ENCODE measurements around the gene MCCC1. TPM values are rescaled to one million over a fixed set of nuclear protein-coding genes. Genes with fewer than 3 reads are reported as not detected.

Gene MCCC1
- total RNA-seq, 1 experiment from 2014 or later: 19.2 TPM

- Histone ChIP-seq H3K27ac (ENCODE audit: low read depth, low read length, poor library complexity, severe bottlenecking) (no peak overlapping the region), H3K9me3 (ENCODE audit: low read depth, low read length, poor library complexity, severe bottlenecking) (no peaks in the 10 kb centered on the region), H3K4me1 (ENCODE audit: insufficient read depth, low read length, poor library complexity, severe bottlenecking) (no peaks in the 10 kb centered on the region), H3K36me3 (ENCODE audit: insufficient read depth, low read length, poor library complexity, severe bottlenecking) (no peaks in the 10 kb centered on the region), H3K4me3 (ENCODE audit: low read depth, low read length, poor library complexity, severe bottlenecking) (no peak overlapping the region), H3K27me3 (replicated peaks; ENCODE audit: insufficient read depth, low read depth, low read length, poor library complexity) (no peaks in the 10 kb centered on the region)
- intact Hi-C loops (cut with micrococcal nuclease; ENCODE audit: unreplicated experiment): no loop called here
- ChIA-PET POLR2A (ENCODE audit: low non-redundant PET) (no interaction called here), CTCF (no interaction called here)
- BruUV-seq (replicated peaks): no TSS peak
- no peak for TF ChIP-seq CTCF (conservative IDR thresholded peaks at IDR 0.05; ENCODE audit: low read depth, low read length)
- TF ChIP-seq EZH2 (IDR thresholded peaks at IDR 0.05; ENCODE audit: borderline replicate concordance, low read depth, low read length, poor library complexity, severe bottlenecking): no peak
- no peak for DNase-seq (ENCODE audit: low spot score)
Observed at GRCh38 chr3:182989566-182989965, 109.7 kb downstream of the MCCC1 start.

DNA sequence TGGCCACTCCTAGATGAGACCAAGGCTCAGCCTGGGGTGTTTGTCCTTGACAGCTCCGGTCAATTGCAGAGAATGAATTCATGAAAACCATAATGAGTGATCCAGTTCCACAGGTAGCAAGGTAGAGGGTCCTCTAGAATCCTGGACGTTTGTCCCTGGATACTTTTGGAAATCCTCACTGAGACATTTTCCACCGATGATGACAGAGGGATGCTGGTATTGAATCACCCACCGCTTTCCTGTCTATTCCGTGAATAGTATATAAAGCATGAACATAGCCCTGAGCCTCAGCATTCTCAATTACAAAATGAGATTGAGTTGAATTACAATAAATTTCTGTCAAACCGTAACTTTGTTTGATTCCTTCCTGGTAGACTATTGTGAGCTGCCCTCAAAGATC lies 113.3 kb downstream of the MCCC1 start:
- CTCF ChIA-PET: no interaction called here
- TF ChIP-seq CTCF (conservative IDR thresholded peaks at IDR 0.05; ENCODE audit: low read depth, low read length): no peak
- TF ChIP-seq EZH2 (IDR thresholded peaks at IDR 0.05; ENCODE audit: borderline replicate concordance, low read depth, low read length, poor library complexity, severe bottlenecking): no peak

GRCh38 chr3:182983876-182984275 lies 115.4 kb downstream of the MCCC1 start:
- DNase-seq (ENCODE audit: low spot score): no peak
- intact Hi-C loops (cut with micrococcal nuclease; ENCODE audit: unreplicated experiment): no loop called here
- H3K9me3 ChIP-seq (ENCODE audit: low read depth, low read length, poor library complexity, severe bottlenecking): no peaks in the 10 kb centered on the region
- H3K4me1 ChIP-seq (ENCODE audit: insufficient read depth, low read length, poor library complexity, severe bottlenecking): peaks cover 2% of the 10 kb centered on the region
- POLR2A ChIA-PET (ENCODE audit: low non-redundant PET): no interaction called here
- no peak overlapping the region for H3K4me3 ChIP-seq (ENCODE audit: low read depth, low read length, poor library complexity, severe bottlenecking)
- no peak overlapping the region for H3K27ac ChIP-seq (ENCODE audit: low read depth, low read length, poor library complexity, severe bottlenecking)
- no peak for TF ChIP-seq CTCF (conservative IDR thresholded peaks at IDR 0.05; ENCODE audit: low read depth, low read length)
- TF ChIP-seq EZH2 (IDR thresholded peaks at IDR 0.05; ENCODE audit: borderline replicate concordance, low read depth, low read length, poor library complexity, severe bottlenecking): no peak
- CTCF ChIA-PET: no interaction called here
- H3K36me3 ChIP-seq (ENCODE audit: insufficient read depth, low read length, poor library complexity, severe bottlenecking): no peaks in the 10 kb centered on the region
- no peaks in the 10 kb centered on the region for H3K27me3 ChIP-seq (replicated peaks; ENCODE audit: insufficient read depth, low read depth, low read length, poor library complexity)
- BruUV-seq (replicated peaks): no TSS peak

More for the DNA sequence above, 113.3 kb downstream of the MCCC1 start:
- H3K4me3 ChIP-seq (ENCODE audit: low read depth, low read length, poor library complexity, severe bottlenecking): no peak overlapping the region
- H3K27ac ChIP-seq (ENCODE audit: low read depth, low read length, poor library complexity, severe bottlenecking): no peak overlapping the region
- no peak for DNase-seq (ENCODE audit: low spot score)
- no TSS peak for BruUV-seq (replicated peaks)
- no peaks in the 10 kb centered on the region for H3K27me3 ChIP-seq (replicated peaks; ENCODE audit: insufficient read depth, low read depth, low read length, poor library complexity)
- POLR2A ChIA-PET (ENCODE audit: low non-redundant PET): no interaction called here
- H3K4me1 ChIP-seq (ENCODE audit: insufficient read depth, low read length, poor library complexity, severe bottlenecking): no peaks in the 10 kb centered on the region
- no peaks in the 10 kb centered on the region for H3K36me3 ChIP-seq (ENCODE audit: insufficient read depth, low read length, poor library complexity, severe bottlenecking)
- intact Hi-C loops (cut with micrococcal nuclease; ENCODE audit: unreplicated experiment): no loop called here
- H3K9me3 ChIP-seq (ENCODE audit: low read depth, low read length, poor library complexity, severe bottlenecking): no peaks in the 10 kb centered on the region

All from A673 (cell line).